Activated T-helper 9 cell treated with anti-CD3 and anti-CD28 coated beads, Interleukin-2, amount 50 U/mL, for 16 hours (primary cell): ENCODE measurements around the gene TBX1.

Experiments used
- DNase-seq: peaks from one replicate; pipeline ENCODE4 v3.0.0-alpha.2; 2020; ENCODE audit warnings: low read depth

Gene TBX1

DNA sequence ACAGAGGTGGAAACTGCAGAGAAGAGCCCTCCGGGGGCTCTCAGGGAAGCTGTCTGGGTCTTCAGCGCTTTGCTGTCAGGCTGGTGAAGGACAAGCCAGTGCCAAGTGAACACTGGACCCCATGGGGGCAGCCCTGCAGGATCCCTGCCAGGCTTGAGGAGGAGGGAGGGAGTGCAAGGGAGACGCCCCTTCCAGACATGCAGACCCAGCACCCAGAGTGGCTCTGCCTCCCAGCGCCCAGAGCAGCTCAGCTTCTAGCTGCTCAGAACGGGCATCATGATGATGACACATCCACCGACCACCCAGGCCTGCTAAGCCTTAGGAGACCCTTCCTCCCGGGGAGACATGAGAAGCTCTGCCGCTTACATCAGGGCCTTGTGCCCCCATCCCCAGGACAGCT, 39.7 kb downstream of the TBX1 start:
- no peak for DNase-seq

DNA sequence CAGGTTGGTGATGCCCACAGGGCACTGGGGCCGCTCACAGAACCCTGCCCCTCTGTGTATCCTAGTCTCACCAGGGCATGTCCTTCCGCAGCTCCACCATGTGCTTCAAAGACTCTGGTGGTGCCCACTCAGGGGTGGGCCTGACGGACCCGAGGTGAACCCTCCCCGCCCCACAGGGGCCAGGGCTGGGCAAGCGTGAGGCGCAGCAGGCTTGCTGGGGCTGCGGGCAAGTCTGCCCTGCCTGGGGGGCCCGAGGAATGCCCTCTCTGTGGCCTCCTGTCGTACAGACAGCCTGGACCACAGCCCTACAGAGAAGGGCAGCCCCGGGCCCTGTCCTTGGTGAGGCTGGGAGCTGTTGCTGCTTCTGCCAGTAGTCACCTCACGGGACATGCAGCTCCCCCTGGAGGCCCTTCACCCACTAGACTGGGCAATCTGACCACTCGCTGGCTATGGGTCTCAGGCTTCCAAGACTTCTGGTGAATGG, 40.2 kb downstream of the TBX1 start:
- no peak for DNase-seq

DNA sequence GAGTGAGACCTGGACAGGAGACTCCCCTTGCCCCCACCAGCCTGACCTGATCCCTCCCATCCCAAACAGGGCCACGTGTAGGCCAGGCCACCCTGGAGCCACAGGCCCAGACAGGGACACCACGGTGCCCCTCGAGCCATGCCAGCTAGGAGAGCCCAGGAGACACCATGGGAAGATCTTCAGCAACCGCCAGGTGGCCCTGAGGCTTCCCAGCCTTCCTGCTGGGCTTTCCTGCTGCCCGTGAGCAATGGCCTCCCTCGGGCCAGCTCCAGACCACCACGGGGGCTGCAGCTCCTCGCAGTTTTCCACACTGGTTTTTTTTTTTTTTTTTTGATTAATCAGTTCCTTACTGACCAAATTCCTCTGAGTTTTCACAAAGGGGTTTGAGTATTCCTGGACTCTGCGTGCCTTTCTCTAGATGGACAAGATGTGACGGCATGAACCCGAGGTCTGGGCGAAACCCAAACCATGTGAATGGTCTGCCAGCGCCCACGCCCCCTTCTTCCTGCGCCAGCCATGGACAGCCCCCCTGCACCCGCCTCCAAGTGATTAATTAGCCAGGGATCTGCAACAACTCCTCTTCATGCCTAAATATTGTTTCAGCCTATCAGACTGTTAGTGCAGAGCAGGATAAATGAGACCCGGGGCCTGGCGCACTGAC, 40.9 kb downstream of the TBX1 start:
- DNase-seq, result no peak

DNA sequence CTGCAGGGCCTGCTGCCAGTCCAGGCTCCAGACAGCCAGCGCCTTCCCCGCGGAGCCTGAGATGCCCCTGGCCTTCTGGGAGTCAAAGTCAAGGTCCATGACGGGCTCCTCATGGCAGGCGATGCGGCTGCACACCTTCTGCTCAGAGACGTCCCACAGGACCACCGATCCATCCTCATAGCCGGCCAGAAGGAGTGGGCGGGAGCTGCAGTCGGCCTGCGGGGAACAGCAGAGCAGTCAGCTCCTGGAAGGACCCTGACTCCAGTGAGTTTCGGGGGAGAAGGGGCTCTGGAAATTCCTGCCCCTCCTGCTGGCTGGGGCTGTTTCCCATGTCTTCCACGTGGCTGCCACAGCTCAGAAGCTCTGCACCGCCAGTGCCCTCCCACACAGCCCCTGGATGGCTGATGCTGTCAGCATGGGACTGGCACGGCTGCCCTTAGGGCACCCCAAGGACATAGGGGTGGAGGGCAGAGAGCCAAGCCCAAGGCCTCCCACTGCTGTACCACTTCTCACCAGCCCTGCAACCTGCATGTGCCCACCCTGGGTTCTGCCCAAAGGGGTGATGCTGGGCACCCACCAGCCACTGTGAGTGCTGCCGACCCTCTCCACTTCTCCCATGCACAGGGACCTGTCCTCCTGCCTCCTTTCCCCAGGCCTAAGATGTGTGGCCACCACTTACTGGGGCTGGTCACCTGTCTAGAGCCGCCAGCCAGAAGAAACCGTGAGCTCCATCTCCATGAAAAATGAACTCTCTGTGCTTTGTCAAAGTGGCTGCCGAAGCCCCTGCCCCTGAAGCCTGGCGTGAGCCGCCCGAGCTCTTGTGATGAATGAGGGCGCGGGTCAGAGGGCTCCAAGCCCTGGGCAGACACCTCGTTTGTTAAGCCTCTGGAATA, 41.7 kb downstream of the TBX1 start:
- DNase-seq, result no peak

DNA sequence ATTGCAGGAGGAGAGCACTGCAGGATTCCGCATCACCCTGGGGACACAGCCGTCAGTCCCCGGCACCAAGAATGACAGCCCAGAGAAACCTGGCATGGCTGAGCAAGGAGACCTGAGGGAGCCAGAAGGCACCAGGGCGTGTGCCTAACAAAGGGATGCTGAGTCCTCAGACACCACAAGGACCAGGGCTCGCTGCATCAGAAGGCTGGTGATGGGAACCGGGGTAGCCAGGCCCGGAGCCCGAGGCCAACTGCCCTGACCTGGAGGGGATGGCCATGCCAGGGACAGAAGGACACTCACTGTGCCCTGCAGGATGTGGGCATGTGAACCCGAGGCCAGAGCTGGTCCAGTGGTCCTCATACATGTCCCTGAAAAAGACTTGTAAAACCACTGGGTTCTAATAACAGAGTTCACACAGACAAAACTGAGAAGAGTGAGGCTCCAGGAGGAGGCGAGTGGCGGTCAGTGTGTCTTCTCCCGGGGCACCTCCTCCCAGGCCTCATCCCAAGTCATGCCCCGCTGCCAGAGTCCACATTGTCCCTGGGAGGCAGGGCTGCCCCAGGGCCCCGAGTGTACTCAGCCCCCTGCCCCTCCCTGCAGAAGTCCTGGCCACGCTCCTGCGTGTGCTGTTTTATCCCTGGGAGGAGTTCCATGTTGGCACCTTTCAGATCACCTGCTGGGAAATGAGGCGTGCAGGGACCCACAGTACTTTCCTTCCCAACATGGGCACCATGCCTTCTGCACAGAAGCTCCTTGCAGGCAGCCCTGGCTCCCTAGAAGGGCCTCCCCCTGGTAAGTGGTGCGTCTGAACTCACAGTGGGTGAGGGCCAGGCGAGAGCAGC, 42.5 kb downstream of the TBX1 start:
- no peak for DNase-seq

DNA sequence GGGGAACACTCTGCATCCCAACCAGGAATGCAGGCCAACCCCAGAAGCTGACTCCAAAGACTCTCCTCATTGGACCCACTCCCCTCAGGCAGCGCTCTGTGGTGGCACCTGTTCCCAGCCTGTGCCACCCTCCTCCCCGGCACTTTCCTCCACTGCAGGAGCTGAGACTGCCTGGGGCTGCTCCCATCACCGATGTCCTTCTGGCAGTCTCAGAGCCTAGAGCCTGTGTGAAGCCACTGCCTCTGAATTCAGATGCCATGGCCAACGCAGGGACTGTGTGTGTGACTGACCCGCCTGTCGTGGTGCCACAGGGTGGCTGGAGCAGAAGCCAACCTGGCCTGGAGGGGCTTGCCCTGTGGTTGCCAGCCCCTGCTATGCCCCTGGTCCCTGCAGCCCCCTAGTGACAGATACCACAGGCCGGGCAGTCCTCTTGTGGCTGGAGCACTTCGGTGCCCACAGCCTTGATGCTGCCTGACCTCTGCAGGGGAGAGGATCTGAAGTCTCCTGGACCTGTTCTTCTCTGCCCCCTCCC, 43.2 kb downstream of the TBX1 start:
- no peak for DNase-seq

DNA sequence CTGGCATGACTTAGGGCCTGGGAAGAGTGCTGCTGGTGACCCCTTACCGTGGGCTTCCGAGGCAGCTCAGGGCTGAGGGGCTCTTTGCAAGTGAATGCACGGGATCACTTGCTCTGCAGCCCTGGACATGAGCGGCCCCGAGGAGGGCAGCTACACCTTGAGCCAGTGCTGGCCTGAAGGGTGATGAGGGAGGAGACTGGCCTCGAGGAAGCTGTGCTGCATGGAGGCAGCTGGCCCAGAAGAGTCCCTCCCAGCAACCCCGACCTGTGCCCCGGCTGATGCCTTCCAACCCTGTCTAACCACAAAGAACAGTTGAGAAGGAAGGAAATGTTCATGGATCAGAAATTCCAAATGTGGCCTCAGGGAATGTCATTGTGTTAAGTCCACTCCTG, 45.2 kb downstream of the TBX1 start:
- no peak for DNase-seq

DNA sequence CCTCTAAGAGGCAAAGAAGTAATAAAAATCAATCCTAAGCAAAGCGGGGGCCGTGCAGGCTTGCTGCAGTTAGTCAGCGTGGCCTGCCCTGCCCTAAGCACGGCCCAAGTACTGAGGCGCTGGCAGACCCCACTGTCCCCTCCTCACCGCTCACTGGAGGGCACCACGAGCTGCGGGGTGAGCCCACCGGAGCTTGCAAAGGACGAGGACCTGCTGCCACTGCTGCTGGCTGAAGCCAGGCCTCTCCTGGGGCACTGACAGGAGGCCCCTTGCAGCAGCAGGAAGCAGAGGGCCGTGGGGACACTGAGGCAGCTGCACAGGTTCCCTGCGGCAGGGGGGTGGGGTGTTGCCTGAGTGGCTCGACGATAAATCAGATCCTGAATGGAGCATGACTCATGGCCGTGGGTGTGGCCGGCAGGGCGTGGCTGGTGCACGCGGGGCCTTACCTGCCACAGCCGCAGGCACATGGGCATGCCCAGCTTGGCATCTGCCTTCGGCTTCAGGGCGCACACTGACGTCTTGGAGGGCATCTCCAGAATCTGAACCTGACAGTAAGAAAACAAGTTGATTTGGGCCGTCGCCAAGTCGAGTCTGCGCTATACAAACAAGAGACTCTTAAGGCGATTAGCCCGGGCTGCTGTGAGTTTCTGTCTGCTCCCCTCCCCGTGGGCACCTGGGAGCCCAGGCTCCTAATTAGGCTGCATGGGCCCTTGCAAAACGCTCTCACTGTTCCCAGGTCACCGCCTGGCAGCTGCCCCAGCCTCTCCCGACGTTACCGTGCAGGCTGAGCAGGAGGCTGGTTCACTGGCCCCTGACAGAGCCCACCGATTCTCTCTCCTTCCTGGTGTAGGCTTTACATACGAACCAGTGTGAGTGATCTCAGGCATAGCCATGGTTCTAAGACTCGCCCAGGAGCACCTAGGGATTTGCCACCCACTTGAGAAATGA, 45.9 kb downstream of the TBX1 start:
- no peak for DNase-seq

DNA sequence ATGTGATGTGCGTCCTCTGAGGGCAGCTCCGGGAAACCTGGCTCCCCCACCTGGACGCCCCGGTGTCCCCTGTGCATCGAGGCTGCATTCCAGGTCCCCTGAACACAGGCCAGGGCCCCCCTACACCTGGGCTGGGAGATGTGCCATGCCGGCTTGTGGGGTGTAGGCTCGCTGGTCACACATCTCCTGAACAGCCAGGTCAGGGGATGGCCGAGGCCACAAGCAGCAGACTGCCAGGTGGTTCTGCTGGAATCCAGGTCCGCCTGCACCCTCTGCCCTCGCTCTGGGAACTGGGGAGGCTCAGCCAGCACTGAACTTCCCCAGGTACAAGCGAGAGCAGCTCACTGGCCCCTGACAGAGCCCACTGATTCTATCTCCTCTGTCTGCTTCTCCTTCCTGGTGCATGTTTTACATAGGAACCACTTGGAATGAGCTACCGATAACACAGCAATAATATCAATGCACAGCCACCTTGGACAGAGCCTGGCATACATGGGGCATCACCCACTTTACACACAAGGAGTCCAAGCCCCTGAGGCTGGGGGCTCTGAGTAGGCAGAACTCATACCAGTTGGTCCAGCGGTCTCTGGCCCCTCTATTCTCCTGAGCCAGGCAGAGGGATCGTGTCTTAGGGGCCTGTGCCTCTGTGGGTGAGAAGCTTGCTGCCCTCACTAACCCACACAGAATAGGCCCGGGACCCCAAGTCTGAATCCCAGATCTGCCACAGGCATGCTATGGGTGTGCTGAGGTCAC, 46.8 kb downstream of the TBX1 start:
- no peak for DNase-seq

DNA sequence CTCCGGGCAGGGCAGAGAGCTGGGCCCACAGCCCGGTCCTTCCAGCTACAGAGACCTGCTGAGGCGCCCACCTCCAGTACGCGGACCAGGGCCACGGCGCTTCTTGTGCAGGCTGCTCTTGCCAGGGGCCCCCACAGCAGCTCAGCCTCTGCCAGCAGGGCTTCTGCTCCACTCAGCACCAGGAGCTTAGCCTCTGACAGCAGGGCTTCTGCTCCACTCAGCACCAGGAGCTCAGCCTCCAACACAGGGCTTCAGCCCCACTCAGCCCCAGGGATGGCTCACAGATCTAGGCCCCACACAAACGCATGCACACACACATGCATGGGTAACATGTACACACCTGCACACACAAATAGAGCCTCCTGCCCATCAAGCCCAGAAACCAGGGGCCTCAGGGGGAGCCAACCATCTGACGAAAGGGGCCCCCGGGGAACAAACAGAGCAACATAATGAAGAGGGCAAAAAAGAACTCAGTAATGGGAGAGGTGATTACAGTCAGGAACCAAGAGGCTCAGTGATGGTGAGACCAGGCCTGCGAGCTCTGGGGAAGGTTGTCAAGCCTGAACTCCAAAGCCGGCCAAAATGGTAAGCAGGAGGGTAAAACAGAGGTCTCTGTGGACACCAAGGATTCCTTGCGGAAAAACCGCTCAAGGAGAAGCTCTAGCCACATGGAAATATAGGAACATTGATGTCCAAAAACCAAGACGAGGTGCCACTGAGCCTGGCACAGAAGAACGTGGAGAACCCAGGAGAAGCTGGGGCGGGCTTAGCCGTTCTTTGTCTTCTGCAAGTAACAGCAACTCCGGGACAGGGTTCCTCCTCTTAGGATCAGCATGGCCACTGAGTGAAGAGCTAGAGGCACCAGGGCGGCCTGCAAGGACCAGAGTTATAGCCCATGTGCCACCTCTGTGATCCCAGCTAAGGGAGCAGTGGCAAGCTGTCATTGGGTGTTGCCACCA, 47.6 kb downstream of the TBX1 start:
- no peak for DNase-seq

DNA sequence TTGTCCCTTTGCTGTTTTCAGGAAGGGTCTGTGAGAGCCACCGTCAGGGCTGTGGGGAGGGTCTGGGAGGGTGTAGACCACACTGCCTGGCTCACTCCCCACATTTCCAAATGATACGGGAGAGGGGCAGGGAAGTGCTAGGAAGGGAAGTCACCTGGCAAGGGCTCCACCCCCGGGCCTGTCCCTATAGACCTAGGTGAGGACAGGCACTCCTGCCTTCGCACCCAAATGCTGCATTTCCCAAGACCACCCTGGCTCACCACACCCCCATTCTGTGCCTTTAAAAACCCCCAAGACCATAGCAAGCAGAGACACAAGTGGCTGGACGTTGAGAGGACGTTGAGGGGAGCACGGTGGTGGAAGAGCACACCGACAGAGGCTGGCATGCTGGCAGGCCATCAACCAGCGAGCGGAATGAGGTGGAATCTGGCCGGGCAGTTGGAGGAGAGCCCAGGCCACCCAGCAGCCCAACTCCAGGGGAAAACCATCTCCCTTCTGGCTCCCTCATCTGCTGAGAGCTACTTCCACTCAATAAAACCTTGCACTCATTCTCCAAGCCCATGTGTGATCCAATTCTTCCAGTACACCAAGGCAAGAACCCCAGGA, 48.4 kb downstream of the TBX1 start:
- DNase-seq, result no peak

DNA sequence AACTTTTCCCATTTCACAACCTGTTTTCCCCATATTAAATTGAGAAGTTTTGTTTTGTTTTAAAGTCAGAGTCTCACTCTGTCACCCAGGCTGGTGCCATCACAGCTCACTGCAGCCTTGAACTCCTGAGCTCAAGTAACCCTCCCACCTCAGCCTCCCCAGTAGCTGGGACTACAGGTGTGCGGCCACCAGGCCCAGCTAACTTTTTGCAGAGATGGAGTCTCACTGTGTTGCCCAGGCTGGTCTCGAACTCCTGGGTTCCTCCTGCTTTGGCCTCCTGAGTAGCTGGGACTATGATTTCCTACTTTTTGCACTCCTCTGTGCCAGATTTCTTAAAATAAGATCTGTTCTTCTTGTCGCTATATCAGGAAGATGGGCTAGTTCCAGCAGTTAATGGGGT, 49.2 kb downstream of the TBX1 start:
- DNase-seq, result no peak

DNA sequence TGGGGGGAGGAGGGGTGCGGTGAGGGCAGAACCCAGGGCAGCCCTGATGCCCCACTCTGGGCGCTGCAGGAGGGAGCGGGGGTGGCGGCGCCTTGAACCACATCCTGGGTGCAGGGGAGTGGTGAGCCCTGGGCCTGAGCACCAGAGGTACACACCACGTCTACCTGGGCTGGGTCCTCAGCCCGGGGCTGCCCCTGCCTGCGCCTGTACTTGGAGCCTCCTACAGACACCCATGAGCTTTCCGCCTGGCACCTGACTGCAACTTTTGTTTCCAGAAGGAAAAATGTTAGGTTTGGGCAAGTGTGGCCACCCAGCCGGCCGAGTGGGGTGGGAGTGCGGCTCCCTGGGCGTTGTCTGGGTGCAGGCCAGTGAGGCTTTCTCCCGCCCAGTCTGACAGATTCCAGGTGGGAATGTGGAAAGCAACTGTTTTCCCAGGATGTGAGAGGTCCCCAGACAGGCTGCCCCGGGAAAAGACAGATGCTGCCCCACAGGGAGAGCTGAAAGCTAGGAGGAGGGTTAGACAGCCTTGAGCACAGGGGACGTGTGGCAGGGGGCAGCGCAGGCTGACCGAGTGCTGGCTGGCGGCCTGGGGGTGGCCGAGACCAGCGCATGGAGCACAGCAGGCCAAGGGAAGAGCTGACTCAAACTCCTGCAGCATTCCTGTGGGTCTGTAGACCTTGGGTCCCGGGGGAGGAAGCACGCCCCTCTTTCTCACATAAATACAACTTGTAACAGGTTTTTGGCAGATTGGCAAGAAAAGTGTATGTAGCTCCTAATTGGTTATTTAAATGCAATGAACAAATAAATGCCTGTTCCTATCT, 50.0 kb downstream of the TBX1 start:
- no peak for DNase-seq

DNA sequence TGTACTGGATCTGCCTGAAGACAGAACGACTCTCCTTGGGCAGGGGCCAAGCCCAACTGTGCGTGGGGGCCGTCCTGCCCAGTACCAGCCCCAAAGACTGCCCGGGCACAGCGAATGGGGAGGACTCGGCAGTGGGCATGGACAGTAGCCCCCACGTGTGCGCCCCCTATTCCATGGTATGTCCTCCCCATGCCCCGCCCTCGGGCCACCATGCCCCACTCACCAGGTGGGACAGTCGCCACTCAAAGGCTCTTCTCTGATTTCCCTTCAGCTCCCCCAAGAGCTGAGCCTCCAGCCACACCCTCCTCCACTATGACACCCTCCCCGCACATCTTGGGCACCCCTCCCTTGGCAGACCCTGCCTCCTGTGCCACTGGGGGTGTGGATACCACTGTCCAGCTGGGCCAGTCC, 50.6 kb downstream of the TBX1 start:
- no peak for DNase-seq

DNA sequence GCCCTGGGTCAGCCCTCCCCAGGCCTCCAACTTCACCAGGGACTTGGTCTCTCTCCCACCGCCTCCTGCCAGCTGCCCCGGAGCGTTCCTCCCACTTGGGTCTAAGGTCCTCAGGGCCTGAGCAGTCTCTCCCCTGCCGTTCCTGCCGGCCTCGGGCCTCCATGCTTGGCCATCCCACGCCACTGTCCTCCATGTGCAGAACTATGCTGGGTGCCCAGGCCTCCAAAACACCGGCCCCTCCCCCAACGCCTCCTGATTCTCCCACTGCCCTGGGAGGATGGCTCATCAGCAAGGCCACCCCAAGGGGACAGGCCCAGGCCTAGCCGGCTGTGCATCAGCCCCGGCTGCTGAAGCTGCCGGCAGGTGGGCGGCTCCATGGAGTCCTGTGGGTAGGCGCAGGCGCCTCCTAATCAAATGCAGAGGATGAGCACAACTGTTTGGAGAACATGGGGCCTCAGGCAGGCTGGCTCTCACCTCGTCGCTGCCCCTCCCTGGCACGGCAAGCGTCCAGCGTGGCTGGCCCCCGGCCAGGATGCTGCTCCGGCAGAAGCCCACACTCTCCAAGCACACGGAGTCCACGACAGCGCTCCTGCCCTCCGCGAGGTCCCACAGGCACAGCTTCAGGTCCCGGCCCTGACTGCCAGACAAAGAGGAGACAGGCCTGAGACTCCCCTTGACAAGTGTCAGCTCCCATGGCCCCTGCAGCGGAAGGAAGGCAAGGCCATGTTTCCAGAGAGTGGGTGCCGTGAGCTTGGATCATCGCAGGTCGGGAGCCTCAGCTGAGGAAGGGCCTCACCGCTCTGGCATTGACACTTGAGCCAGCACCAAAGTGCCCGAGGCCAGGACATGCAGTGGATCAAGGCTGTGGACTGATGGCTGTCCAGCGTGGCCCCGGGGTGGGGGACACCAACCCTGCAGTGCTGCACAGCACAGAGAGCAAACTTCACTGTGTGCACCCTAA, 51.5 kb downstream of the TBX1 start:
- no peak for DNase-seq

DNA sequence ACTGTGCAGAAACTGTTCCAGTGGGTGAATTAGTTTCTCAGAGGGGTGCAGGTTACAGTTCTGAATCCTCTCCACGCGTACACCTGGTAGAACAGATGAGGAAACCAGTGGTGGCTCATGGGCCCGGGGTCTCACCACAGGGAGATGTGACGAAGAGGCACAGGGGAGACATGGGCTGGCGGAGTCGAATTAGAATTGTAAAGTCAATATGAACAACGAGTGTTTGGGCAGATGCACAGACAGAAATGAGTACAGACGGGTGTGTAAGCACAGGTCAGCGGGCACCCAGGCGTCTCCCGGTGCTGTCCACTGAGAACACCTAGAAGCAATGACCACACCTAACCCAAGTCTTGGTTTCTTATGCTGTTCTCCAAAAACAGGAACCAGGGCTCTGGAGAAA, 52.3 kb downstream of the TBX1 start:
- DNase-seq, result no peak

DNA sequence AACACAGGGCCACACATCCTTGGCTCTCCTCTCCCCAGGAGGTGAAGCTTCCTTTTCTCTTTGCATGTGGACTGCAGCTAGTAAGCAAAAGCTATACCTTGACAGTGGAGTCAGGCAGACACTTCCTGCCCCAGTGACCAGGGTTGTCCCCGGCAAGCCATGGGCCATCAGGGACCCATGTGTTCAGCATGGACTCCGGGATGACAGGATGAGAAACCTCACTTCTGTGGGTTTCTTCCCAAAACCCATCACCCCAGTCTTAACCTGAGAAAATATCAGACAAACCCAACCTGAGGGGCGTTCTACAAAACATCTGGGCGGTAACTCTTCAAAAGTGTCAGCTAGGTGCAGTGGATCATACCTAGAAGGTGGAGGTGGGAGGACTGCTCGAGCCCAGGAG, 53.9 kb downstream of the TBX1 start:
- DNase-seq, result no peak
